Measurements from ENCODE around the gene TMPRSS7.

- TF ChIP-seq CTCF (IDR thresholded peaks at IDR 0.05), result no peak
- TF ChIP-seq POLR2A (IDR thresholded peaks at IDR 0.05), result no peak
- TF ChIP-seq POLR2AphosphoS5 (IDR thresholded peaks at IDR 0.05), result no peak
Observed at GRCh38 chr3:112048911-112049310, 14.4 kb downstream of the TMPRSS7 start.
